Measurements from ENCODE around the gene RAX2.
A peak's percentile ranks its signal among the peaks of the same experiment; 100 is the strongest.

Gene RAX2

GRCh38 chr19:3771906-3772455 lies at the start of gene RAX2:
TSS of gene RAX2 (minus strand) at chr19:3772228. CDS start at chr19:3771742, 486 bp downstream.
- DNase-seq (ENCODE audit: insufficient read length, low spot score) (peak; percentile 90), FAIRE-seq (no peak)
- no peak for TF ChIP-seq CTCF (IDR thresholded peaks at IDR 0.05; ENCODE audit: insufficient read depth, missing control alignments)

GRCh38 chr19:3821156-3821555 lies 49.1 kb upstream of the RAX2 start:
- FAIRE-seq (no peak), DNase-seq (ENCODE audit: insufficient read length, low spot score) (no peak)
- peak; percentile 50 for TF ChIP-seq CTCF (IDR thresholded peaks at IDR 0.05; ENCODE audit: insufficient read depth, missing control alignments)

DNA sequence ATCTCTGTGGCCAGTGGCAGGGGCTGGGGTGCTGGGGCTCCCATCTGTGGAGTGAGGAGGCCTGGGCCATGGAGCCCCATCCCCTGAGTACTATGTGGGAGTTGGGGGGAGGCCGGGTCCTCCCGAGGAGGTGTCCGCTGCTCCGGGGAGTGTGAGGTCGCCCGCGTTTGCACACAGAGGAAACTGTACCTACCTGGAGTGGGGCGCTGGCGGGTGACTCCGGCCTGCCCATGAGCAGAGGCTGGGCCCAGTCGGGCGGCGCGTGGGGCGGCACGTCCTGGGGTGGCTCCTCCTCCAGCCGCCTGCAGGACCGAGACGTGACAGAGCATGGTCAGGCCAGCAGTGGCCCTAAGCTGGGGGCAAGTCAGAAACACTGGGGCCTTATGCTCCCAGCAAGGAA lies 48.0 kb upstream of the RAX2 start:
- no peak for FAIRE-seq

GRCh38 chr19:3818918-3819317 lies 46.9 kb upstream of the RAX2 start:
- DNase-seq (ENCODE audit: insufficient read length, low spot score) (no peak), FAIRE-seq (no peak)
- TF ChIP-seq CTCF (IDR thresholded peaks at IDR 0.05; ENCODE audit: insufficient read depth, missing control alignments), result no peak

More for the DNA sequence above, 48.0 kb upstream of the RAX2 start:
- no peak for DNase-seq (ENCODE audit: insufficient read length, low spot score)
- no peak for TF ChIP-seq CTCF (IDR thresholded peaks at IDR 0.05; ENCODE audit: insufficient read depth, missing control alignments)

DNA sequence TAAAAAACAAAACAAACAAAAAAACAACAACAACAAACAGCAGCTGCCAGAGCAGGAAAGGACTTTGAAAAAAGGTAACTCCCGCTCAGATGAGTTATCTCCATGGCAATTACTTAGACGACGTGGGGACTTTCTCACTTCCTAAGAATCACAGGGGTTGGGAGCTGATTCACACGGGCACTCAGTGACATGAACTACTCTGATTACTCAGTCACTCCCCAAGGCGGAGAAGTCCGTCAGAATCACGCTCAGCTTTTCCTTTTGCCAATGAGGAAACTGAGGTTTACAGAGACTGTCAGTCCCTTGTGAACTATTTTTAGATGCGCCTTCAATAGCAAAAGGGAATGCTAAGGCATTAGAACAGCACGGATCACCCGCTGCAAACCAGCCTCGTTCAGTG lies 46.4 kb upstream of the RAX2 start:
- TF ChIP-seq CTCF (IDR thresholded peaks at IDR 0.05; ENCODE audit: insufficient read depth, missing control alignments), result no peak
- no peak for FAIRE-seq
- no peak for DNase-seq (ENCODE audit: insufficient read length, low spot score)

DNA sequence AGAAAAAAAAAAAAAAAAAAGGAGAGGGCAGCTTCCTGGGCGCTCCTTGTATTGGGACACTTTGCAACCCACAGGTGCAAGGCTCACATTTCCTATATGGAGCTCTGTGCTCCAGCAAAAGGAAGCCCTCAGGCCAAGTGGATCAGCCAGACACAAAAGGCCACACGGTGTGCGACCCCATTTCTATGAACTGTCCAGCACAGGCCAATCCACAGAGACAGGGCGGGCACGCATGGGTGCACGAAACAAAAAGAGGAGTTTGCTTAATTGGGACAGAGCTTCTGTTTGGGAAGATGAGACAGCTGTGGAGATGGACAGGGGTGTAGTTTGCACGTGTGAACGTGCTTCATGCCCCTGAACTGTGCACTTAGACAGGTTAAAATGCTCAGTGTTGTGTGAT lies 45.7 kb upstream of the RAX2 start:
- no peak for DNase-seq (ENCODE audit: insufficient read length, low spot score)

More for the DNA sequence above, 45.7 kb upstream of the RAX2 start:
- no peak for TF ChIP-seq CTCF (IDR thresholded peaks at IDR 0.05; ENCODE audit: insufficient read depth, missing control alignments)
- no peak for FAIRE-seq

Measured in D721Med (cell line).